Right lung (tissue), 5 donors: Measurements from ENCODE around the gene CRY2. TPM values are rescaled to one million over a fixed set of nuclear protein-coding genes. Genes with fewer than 3 reads are reported as not detected.
A peak's percentile ranks its signal among the peaks of the same experiment; 100 is the strongest.
"Not testable (repeated sequence)": the region's sequence is repeated elsewhere in the genome, so short reads cannot be mapped to it uniquely, and the experiment has no call there.

Source experiments
- DNase-seq, 2 donors: peaks; one replicate each; pipeline ENCODE4 v3.0.0-alpha.2; 2013
- polyA plus RNA-seq, 5 donors: library from polyadenylated mRNA; unstranded; fragments of 120-200 nt; gene quantifications; one replicate each; pipeline versions ENCODE4 v1.2.1 to v1.2.3, GENCODE V29; 2013; ENCODE audit warnings: inconsistent platforms in 1 of 5, low replicate concordance in 1 of 5; ENCODE audit not compliant: insufficient read length in 5 of 5, insufficient read depth in 1 of 5

The CRY2 gene
- polyA plus RNA-seq, 5 donors: 25.5 to 35.4 (median 28.2) TPM

GRCh38 chr11:45810431-45811108 lies 36.7 kb upstream of the CRY2 start:
- no peak for DNase-seq

GRCh38 chr11:45811109-45811435 lies 36.2 kb upstream of the CRY2 start:
- no peak for DNase-seq

- no peak for DNase-seq
These were observed 35.5 kb upstream of the CRY2 start for GRCh38 chr11:45811571-45812290.

GRCh38 chr11:45812581-45813548 lies 34.4 kb upstream of the CRY2 start:
- DNase-seq: no peak

- no peak for DNase-seq
These were observed 31.5 kb upstream of the CRY2 start for GRCh38 chr11:45815747-45816146.

GRCh38 chr11:45816614-45817013 lies 30.7 kb upstream of the CRY2 start:
- DNase-seq: no peak

- no peak for DNase-seq
These were observed 30.1 kb upstream of the CRY2 start for GRCh38 chr11:45817191-45817590.

- no peak for DNase-seq
These were observed 28.2 kb upstream of the CRY2 start for GRCh38 chr11:45818961-45819605.

- DNase-seq: no peak
These were observed 26.9 kb upstream of the CRY2 start for GRCh38 chr11:45820211-45820857.

GRCh38 chr11:45826492-45826891 lies 20.8 kb upstream of the CRY2 start:
- not testable (repeated sequence) for DNase-seq

GRCh38 chr11:45827123-45827522 lies 20.2 kb upstream of the CRY2 start:
- no peak for DNase-seq

GRCh38 chr11:45828996-45829395 lies 18.3 kb upstream of the CRY2 start:
- DNase-seq: no peak

GRCh38 chr11:45830596-45830995 lies 16.7 kb upstream of the CRY2 start:
- no peak for DNase-seq

- DNase-seq: no peak
These were observed 14.3 kb upstream of the CRY2 start for GRCh38 chr11:45832811-45833441.

- DNase-seq: no peak
These were observed 13.5 kb upstream of the CRY2 start for GRCh38 chr11:45833761-45834160.

- no peak for DNase-seq
These were observed 12.9 kb upstream of the CRY2 start for GRCh38 chr11:45834298-45834756.

GRCh38 chr11:45839204-45839603 lies 8.1 kb upstream of the CRY2 start:
- DNase-seq: no peak

- DNase-seq: not testable (repeated sequence)
These were observed 7.0 kb upstream of the CRY2 start for GRCh38 chr11:45840251-45840650.

- peak; percentile 80 to 90 for DNase-seq
These were observed 3.9 kb upstream of the CRY2 start for GRCh38 chr11:45843158-45843924.
